Mesendoderm (in vitro differentiated cells): Measurements from ENCODE around the gene CPM.
A peak's percentile ranks its signal among the peaks of the same experiment; 100 is the strongest.

Experiments used
- DNase-seq: peaks from one replicate; pipeline ENCODE4 v3.0.0; 2013
- H2AK5ac ChIP-seq: 2 replicates; pipeline ENCODE4 v1.6.1; 2013; ENCODE audit warnings: low read length, inconsistent platforms
- H2BK120ac ChIP-seq: 2 replicates; pipeline ENCODE4 v1.6.1; 2013; ENCODE audit warnings: low read depth, mild to moderate bottlenecking, low read length, moderate library complexity, mixed read lengths
- H2BK15ac ChIP-seq: replicated peaks from 2 replicates; pipeline ENCODE4 v1.6.1; 2013; ENCODE audit warnings: low read depth, mild to moderate bottlenecking, moderate library complexity
- H2BK5ac ChIP-seq: 2 replicates; pipeline ENCODE4 v1.6.1; 2013; ENCODE audit warnings: low read length, inconsistent platforms
- H3K18ac ChIP-seq: 2 replicates; pipeline ENCODE4 v1.6.1; 2013; ENCODE audit warnings: mild to moderate bottlenecking, low read length, mixed read lengths
- H3K23ac ChIP-seq: one replicate; pipeline ENCODE4 v1.6.1; 2013; ENCODE audit warnings: low read length
- H3K27ac ChIP-seq: 2 replicates; pipeline ENCODE4 v1.5.1; 2013; ENCODE audit warnings: low read depth, mild to moderate bottlenecking, inconsistent platforms, low read length, moderate library complexity
- H3K27me3 ChIP-seq: 2 replicates; pipeline ENCODE4 v1.6.1; 2013; ENCODE audit warnings: low read length, control low read depth, mild to moderate bottlenecking, inconsistent platforms; ENCODE audit not compliant: insufficient read depth, poor library complexity
- H3K36me3 ChIP-seq: 2 replicates; pipeline ENCODE4 v1.6.1; 2013; ENCODE audit warnings: low read length, inconsistent platforms; ENCODE audit not compliant: control insufficient read depth, insufficient read depth
- H3K4ac ChIP-seq: one replicate; pipeline ENCODE4 v1.6.1; 2013; ENCODE audit warnings: low read depth, mild to moderate bottlenecking, low read length, moderate library complexity
- H3K4me1 ChIP-seq: 2 replicates; pipeline ENCODE4 v1.6.1; 2013; ENCODE audit warnings: low read depth, low read length, inconsistent platforms; ENCODE audit not compliant: control insufficient read depth
- H3K4me2 ChIP-seq: 2 replicates; pipeline ENCODE4 v1.6.1; 2013; ENCODE audit warnings: low read length
- H3K4me3 ChIP-seq: 2 replicates; pipeline ENCODE4 v1.5.1; 2013; ENCODE audit warnings: mild to moderate bottlenecking, low read length
- H3K56ac ChIP-seq: one replicate; pipeline ENCODE4 v1.6.1; 2013; ENCODE audit warnings: low read length
- H3K79me1 ChIP-seq: 2 replicates; pipeline ENCODE4 v1.6.1; 2013; ENCODE audit warnings: low read length, inconsistent platforms
- H3K79me2 ChIP-seq: 2 replicates; pipeline ENCODE4 v1.6.1; 2013; ENCODE audit warnings: mild to moderate bottlenecking, low read length; ENCODE audit not compliant: control insufficient read depth, insufficient read depth
- H3K9ac ChIP-seq: 2 replicates; pipeline ENCODE4 v1.6.1; 2013; ENCODE audit warnings: low read length, inconsistent platforms
- H4K5ac ChIP-seq: one replicate; pipeline ENCODE4 v1.6.1; 2013; ENCODE audit warnings: low read length
- H4K8ac ChIP-seq: one replicate; pipeline ENCODE4 v1.6.1; 2013; ENCODE audit warnings: low read depth, mild to moderate bottlenecking, control low read depth, low read length, moderate library complexity
- whole genome bisulfite sequencing: extraction: QIAGEN DNeasy Blood & Tissue Kit; methylation state at CpG from one replicate; pipeline ENCODE4 v1.1.7; 2013; ENCODE audit warnings: low lambda C conversion rate, missing lambda C conversion rate; ENCODE audit not compliant: insufficient coverage; ENCODE audit errors: extremely low coverage; 5-methylcytosine and 5-hydroxymethylcytosine counted together

Gene CPM

DNA sequence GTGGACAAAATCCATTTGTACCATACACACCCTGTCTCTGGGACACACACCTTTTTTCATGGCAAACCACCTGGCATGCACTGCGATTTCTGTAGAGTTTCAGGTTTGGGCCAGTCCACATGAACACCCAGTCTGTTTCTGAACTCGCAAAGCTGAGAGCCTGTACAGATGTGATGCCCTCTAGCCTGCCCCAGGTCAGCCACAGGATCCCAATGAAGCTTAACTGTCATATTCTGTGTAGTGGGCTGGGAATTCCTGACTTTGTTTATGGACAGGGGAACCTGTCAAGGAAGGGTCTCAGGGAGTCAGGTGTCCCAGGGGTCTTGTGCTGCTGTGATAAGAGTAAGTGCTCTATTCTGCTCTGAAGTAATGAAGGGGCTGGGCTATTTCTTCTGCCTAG is 39.8 kb downstream of the CPM start:
- Histone ChIP-seq H2BK5ac (no peak overlapping the region), H3K36me3 (no peaks in the 10 kb centered on the region), H3K4me1 (no peaks in the 10 kb centered on the region), H3K27ac (no peak overlapping the region), H4K5ac (no peak overlapping the region), H3K4me3 (no peak overlapping the region), H3K27me3 (no peaks in the 10 kb centered on the region), H3K4me2 (no peak overlapping the region), H2BK120ac (no peak overlapping the region), H2AK5ac (no peak overlapping the region), H4K8ac (no peak overlapping the region), H3K79me1 (no peaks in the 10 kb centered on the region), H3K23ac (no peak overlapping the region), H3K18ac (no peak overlapping the region), H3K4ac (no peak overlapping the region), H2BK15ac (no peak overlapping the region), H3K79me2 (no peaks in the 10 kb centered on the region), H3K9ac (no peak overlapping the region), H3K56ac (no peak overlapping the region)
- WGBS = no CpG with 5 or more reads among the region's 2 CpGs
- DNase-seq = no peak

DNA sequence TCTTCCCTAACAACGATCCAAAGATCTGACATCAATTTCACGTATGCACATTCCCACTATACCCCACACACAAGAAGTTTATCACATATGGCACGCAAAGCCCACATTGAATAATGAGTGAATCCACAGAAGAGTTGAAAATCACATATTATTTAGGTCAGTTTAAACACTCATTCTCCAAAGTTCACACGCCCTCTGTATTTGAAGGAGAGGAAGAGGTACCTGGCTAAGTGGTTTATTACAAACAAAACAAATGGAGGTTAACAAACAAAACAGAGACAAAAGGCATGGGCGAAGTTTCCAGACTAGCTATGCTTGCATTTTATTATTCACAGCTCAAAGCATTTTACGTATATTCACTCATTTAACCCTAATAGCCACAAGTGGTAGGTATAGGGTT is 41.8 kb downstream of the CPM start:
- Histone ChIP-seq H3K23ac (no peak overlapping the region), H2BK5ac (no peak overlapping the region), H3K4me3 (no peak overlapping the region), H3K27ac (no peak overlapping the region), H2BK120ac (no peak overlapping the region), H3K27me3 (no peaks in the 10 kb centered on the region), H3K9ac (no peak overlapping the region), H4K8ac (no peak overlapping the region), H3K4ac (no peak overlapping the region), H4K5ac (no peak overlapping the region), H3K18ac (no peak overlapping the region), H3K56ac (no peak overlapping the region), H3K4me2 (no peak overlapping the region), H3K36me3 (no peaks in the 10 kb centered on the region), H2BK15ac (no peak overlapping the region), H2AK5ac (no peak overlapping the region), H3K4me1 (no peaks in the 10 kb centered on the region), H3K79me2 (no peaks in the 10 kb centered on the region), H3K79me1 (no peaks in the 10 kb centered on the region)
- DNase-seq = no peak
- no CpG with 5 or more reads among the region's 6 CpGs for WGBS

DNA sequence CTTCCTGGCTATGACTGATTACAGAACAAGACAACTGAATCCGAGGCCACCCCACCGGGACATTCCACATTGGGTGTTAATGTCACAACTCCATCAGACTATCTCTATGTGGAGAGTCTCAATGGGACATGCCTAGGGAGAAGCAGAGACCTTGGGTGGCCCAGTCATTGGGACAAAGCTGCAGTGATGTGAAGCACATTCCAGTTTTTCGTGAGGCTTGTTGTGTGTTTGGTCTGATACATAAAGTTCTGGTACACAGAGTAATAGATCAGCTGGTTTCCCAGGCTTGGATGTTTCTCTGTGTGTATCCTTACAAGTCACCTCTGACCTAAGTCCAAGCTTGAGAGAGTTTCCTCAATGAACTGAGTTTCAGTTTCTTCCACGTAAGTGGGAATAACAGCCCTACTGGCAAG is 42.3 kb downstream of the CPM start:
- peak; percentile 70 for DNase-seq

DNA sequence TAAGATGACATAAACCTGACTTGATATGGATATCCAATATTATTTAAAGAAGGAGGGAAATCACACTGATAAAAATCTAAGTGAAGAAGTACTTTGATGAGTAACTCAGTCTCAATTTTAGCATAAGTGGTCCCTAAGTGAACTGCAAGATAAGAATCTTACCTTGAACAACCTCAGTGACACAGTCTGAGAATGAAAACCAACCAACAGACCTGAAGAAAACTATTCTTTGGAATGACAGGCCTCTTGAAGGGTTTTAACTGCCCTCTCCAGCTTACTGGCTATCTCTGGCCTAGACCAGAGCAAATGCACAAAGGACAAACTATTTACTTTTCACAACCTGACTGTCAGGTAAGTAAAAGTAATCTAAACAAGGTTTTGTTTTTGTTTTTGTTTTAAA is 44.7 kb downstream of the CPM start:
- Histone ChIP-seq H3K56ac (no peak overlapping the region), H3K79me2 (no peaks in the 10 kb centered on the region), H3K23ac (no peak overlapping the region), H3K4me3 (no peak overlapping the region), H3K27ac (no peak overlapping the region), H4K5ac (no peak overlapping the region), H2AK5ac (no peak overlapping the region), H2BK5ac (no peak overlapping the region), H3K36me3 (no peaks in the 10 kb centered on the region), H3K27me3 (no peaks in the 10 kb centered on the region), H2BK120ac (no peak overlapping the region), H3K79me1 (no peaks in the 10 kb centered on the region), H2BK15ac (no peak overlapping the region), H3K18ac (no peak overlapping the region), H3K4ac (no peak overlapping the region), H3K9ac (no peak overlapping the region), H3K4me2 (no peak overlapping the region), H3K4me1 (no peaks in the 10 kb centered on the region), H4K8ac (no peak overlapping the region)
- DNase-seq = no peak

More for the DNA sequence above, 42.3 kb downstream of the CPM start:
- Histone ChIP-seq H3K79me2 (no peaks in the 10 kb centered on the region), H3K79me1 (no peaks in the 10 kb centered on the region), H3K36me3 (no peaks in the 10 kb centered on the region), H3K4me3 (no peak overlapping the region), H2BK15ac (no peak overlapping the region), H3K56ac (no peak overlapping the region), H3K9ac (no peak overlapping the region), H2BK120ac (no peak overlapping the region), H2BK5ac (no peak overlapping the region), H2AK5ac (no peak overlapping the region), H3K4me1 (no peaks in the 10 kb centered on the region), H4K5ac (no peak overlapping the region), H4K8ac (no peak overlapping the region), H3K4ac (peak overlapping the region; percentile 24), H3K4me2 (no peak overlapping the region), H3K27ac (no peak overlapping the region), H3K23ac (no peak overlapping the region), H3K27me3 (no peaks in the 10 kb centered on the region), H3K18ac (no peak overlapping the region)
- no CpG with 5 or more reads among the region's 4 CpGs for WGBS

DNA sequence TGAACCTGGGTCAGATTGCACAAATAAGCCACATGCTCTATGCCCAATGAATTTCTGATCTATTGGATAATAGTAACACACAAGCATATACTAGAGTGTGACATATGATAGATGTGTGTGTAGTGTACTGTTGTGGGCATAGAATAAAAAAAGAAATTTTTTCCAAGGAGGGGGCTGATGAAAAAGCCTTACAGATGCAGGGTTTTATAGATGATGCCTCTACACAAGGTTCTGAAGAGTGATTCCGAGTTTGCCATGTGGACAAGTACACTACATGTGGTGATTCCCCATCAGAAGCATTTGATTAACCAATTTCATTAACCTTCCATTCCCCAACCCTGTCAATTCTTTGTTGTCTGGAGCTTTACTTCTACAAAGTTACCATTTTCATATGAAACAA is 45.3 kb downstream of the CPM start:
- H3K4me1 ChIP-seq = no peaks in the 10 kb centered on the region
- no peak overlapping the region for H4K5ac ChIP-seq
- no peak overlapping the region for H2BK5ac ChIP-seq
- no peak overlapping the region for H3K4ac ChIP-seq
- no peak overlapping the region for H3K4me2 ChIP-seq
- no peaks in the 10 kb centered on the region for H3K79me2 ChIP-seq
- H2AK5ac ChIP-seq = no peak overlapping the region
- no peak overlapping the region for H3K27ac ChIP-seq
- H2BK15ac ChIP-seq = no peak overlapping the region
- no peak overlapping the region for H3K18ac ChIP-seq
- no peaks in the 10 kb centered on the region for H3K36me3 ChIP-seq
- H3K4me3 ChIP-seq = no peak overlapping the region
- no peak overlapping the region for H3K9ac ChIP-seq
- WGBS = no CpG with 5 or more reads among the region's 1 CpG
- H3K79me1 ChIP-seq = no peaks in the 10 kb centered on the region
- no peak overlapping the region for H4K8ac ChIP-seq
- H3K23ac ChIP-seq = no peak overlapping the region
- no peak for DNase-seq
- H3K27me3 ChIP-seq = no peaks in the 10 kb centered on the region
- no peak overlapping the region for H3K56ac ChIP-seq
- H2BK120ac ChIP-seq = no peak overlapping the region

DNA sequence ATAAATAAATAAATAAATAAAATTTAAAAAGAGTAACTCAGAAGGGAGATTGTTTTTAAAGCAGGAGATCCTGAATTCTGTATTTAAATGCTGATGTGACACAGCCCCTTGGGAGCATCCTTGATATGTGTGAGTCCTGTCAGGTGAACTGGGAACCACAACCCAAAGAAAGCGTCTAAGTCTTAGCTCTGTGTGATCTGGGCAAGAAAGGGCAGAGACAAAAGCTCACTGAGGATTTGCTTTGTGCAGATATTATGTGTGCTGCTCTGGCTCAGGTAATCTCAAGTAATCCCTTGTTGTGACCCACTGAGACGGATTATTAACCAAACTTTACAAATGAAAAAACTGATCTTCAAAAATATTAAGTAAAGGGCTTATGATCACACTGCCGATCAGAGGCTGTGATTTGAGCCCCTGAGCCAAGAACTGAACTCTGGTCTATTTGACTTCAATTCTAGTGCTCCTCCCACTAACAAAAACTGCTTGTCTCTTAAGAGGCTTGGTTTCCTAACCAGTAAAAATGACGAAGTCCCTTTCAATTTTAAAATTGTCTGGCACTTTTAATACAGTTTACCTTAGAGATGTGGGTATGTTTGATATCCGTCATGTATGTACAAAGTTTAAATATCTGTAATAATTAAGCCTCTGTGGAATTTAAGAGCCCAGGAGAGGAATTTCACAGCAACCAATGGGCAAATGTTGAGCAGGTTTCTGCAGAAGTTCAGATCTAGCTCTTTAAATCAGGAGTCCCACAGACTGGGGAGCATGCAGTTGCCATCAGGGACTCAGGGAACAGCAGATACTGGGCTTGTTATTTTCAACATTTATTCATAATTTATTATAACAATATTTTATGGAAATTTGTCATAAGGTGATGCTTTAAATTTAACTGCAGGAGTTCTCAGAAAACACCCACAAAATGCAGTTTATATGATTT is 46.1 kb downstream of the CPM start:
- Histone ChIP-seq H2AK5ac (no peak overlapping the region), H3K4ac (no peak overlapping the region), H2BK120ac (no peak overlapping the region), H3K79me2 (no peaks in the 10 kb centered on the region), H4K5ac (no peak overlapping the region), H3K4me3 (no peak overlapping the region), H3K79me1 (no peaks in the 10 kb centered on the region), H3K9ac (no peak overlapping the region), H3K23ac (no peak overlapping the region), H3K4me2 (no peak overlapping the region), H3K27me3 (no peaks in the 10 kb centered on the region), H3K27ac (no peak overlapping the region), H3K56ac (no peak overlapping the region), H3K4me1 (no peaks in the 10 kb centered on the region), H2BK5ac (no peak overlapping the region), H2BK15ac (no peak overlapping the region), H3K36me3 (no peaks in the 10 kb centered on the region), H3K18ac (no peak overlapping the region), H4K8ac (no peak overlapping the region)
- no CpG with 5 or more reads among the region's 5 CpGs for WGBS
- no peak for DNase-seq
